Measurements from ENCODE around the gene CDC42. TPM values are rescaled to one million over a fixed set of nuclear protein-coding genes. Genes with fewer than 3 reads are reported as not detected.
"Not testable (repeated sequence)": the region's sequence is repeated elsewhere in the genome, so short reads cannot be mapped to it uniquely, and the experiment has no call there.

Gene CDC42
- total RNA-seq, 2 experiments from 2014 or later = 318 to 322 TPM

DNA sequence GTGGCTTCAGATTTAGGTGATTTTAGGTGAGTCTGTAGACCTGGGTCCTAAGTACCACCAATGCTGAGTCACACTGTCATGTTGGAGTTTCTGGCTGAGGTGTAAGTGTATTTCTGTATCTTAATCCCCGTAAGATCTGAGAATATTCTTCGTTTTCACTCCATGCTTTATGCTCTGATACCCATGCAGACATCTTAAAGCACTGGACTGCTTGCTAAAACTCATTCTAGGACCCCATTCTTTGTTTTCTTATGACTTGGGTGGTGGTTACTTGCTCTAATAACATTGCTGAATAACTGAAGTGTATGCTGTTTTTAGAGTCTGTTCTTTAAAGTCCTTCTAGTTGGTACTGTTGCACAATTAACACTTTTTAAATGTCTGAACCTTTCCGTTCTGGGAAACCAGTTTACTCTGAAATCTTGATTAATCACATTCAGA is 36.6 kb downstream of the CDC42 start:
- peak; percentile 47 for DNase-seq
- H3K9me3 Mint-ChIP-seq = no peaks in the 10 kb centered on the region
- H3K4me1 Mint-ChIP-seq (ENCODE audit: low read depth) = peaks cover 91% of the 10 kb centered on the region
- H3K4me3 Mint-ChIP-seq = peak overlapping the region; percentile 6
- intact Hi-C loops (cut with micrococcal nuclease) = loop anchor here (2.0 kb wide), 2 partner anchors 16 kb away; no protein-coding TSS in a partner anchor
- peak overlapping the region; percentile 77 for H3K27ac Mint-ChIP-seq
- no peaks in the 10 kb centered on the region for H3K27me3 Mint-ChIP-seq (ENCODE audit: low read depth)
- peaks cover 44% of the 10 kb centered on the region for H3K36me3 Mint-ChIP-seq (ENCODE audit: low read depth)
- CTCF ChIA-PET = no interaction called here

DNA sequence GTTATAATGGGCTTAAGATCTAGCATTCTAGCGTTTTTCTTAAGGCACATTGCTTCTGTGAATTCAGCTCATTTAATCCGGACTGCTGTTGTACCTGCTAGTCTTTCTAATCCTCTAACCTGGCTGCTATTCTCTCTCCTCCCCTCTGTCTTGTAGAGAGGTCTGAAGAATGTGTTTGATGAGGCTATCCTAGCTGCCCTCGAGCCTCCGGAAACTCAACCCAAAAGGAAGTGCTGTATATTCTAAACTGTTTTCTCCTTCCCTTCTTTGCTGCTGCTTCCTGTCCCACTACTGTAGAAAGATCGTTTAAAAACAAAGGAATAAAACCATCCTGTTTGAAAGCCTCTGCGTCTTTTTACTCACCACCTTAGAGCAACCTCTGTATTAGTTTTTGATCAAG is 37.3 kb downstream of the CDC42 start:
- peaks cover 42% of the 10 kb centered on the region for H3K36me3 Mint-ChIP-seq (ENCODE audit: low read depth)
- H3K4me3 Mint-ChIP-seq = peak overlapping the region; percentile 38
- peak overlapping the region; percentile 77 for H3K27ac Mint-ChIP-seq
- CTCF ChIA-PET = interaction anchor here (1.5 to 1.8 kb wide), 2 partner anchors 13 to 39 kb away, joined by 3 to 4 read pairs; no protein-coding TSS in a partner anchor
- peaks cover 89% of the 10 kb centered on the region for H3K4me1 Mint-ChIP-seq (ENCODE audit: low read depth)
- H3K9me3 Mint-ChIP-seq = no peaks in the 10 kb centered on the region
- intact Hi-C loops (cut with micrococcal nuclease) = loop anchor here (2.0 kb wide), 2 partner anchors 15 to 17 kb away; no protein-coding TSS in a partner anchor
- DNase-seq = no peak
- no peaks in the 10 kb centered on the region for H3K27me3 Mint-ChIP-seq (ENCODE audit: low read depth)

DNA sequence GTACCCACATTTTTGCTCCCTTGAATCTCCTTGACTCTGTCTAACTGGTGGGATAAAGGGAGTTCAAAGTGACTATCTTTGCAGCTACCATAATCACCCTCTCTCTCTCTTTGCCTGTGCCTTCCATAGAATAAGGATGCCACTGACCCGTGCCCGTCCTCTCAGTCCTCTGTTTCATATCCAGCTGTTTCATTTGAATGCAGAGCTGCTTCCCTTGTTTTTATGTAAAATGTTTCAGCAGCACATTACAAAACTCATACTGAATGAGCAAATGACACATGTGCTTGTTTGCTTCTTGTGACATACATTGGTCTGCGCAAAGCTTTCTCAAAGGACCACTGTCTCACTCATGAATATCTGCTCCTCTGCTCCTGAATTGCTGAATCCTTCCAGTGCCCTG is 38.4 kb downstream of the CDC42 start:
- CTCF ChIA-PET = interaction anchor here (1.4 to 1.8 kb wide), 3 partner anchors 8 to 40 kb away, joined by 3 to 6 read pairs (median 4); no protein-coding TSS in a partner anchor
- no peak for DNase-seq
- Mint-ChIP-seq H3K27me3 (ENCODE audit: low read depth) (no peaks in the 10 kb centered on the region), H3K4me3 (no peak overlapping the region), H3K36me3 (ENCODE audit: low read depth) (peaks cover 43% of the 10 kb centered on the region), H3K27ac (peak overlapping the region; percentile 58), H3K9me3 (no peaks in the 10 kb centered on the region), H3K4me1 (ENCODE audit: low read depth) (peaks cover 81% of the 10 kb centered on the region)
- intact Hi-C loops (cut with micrococcal nuclease) = no loop called here

DNA sequence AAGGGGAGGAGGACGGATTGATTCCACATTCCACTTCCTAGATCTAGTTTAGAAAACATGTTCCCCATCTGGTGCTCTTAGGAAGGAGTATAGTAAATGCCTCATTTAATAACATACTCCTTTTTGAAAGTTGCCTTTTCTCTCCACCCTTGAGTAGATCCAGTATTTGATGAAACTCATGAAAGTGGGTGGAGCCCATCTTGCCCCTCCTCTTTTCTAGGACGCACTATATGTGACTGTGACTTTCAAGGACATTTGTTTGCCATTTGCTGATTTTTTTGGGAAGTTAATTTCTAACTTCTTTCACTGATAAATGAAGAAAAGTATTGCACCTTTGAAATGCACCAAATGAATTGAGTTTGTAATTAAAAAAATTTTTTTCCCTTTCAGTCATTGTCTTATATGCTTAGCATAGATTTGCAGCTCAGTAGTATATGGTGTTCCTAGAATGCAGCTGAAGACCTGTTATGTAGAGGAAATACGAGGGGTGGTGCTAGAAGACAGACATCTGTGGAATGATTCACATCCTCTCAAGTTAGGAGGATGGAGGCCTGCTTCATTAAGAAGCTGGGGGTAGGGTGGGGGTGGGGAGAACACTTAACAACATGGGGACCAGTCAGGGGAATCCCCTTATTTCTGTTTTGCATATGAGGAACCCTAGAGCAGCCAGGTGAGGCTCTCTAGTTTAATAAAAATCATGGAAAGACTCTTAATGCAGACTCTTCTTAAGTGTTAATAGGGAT is 39.7 kb downstream of the CDC42 start:
- Mint-ChIP-seq H3K4me1 (ENCODE audit: low read depth) (peaks cover 75% of the 10 kb centered on the region), H3K27ac (peak overlapping the region; percentile 65), H3K36me3 (ENCODE audit: low read depth) (peaks cover 38% of the 10 kb centered on the region)
- DNase-seq = peak; percentile 84
- H3K4me3 Mint-ChIP-seq; H3K27me3 Mint-ChIP-seq (ENCODE audit: low read depth); H3K9me3 Mint-ChIP-seq: not testable (repeated sequence)
- intact Hi-C loops (cut with micrococcal nuclease) = loop anchor here (1.0 kb wide), 4 partner anchors 13 to 73 kb away; no protein-coding TSS in a partner anchor
- CTCF ChIA-PET = interaction anchor here (0.6 to 2.7 kb wide), 7 partner anchors 10 to 187 kb away, joined by 3 to 16 read pairs (median 3); partner anchors contain the start of gene CDC42

DNA sequence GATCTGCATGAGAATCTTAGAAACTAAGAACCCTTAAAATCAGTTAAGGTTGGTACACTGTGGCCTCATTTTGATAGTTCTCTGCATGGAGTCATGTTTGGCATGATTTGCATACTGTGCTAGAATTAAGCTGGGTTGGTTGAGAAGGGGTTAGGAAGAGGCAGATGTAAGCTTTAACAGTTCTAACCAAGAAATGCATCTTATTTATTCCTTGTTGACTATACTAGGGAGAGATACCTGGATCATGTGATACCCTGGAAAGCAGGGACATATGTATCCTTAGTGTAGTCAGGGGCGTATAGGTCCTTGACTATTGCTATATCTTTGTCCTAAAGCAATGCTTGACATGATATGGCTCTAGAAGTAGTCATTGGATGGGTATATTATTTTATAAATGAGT is 41.0 kb downstream of the CDC42 start:
- Mint-ChIP-seq H3K9me3 (no peaks in the 10 kb centered on the region), H3K4me1 (ENCODE audit: low read depth) (peaks cover 71% of the 10 kb centered on the region), H3K4me3 (no peak overlapping the region), H3K36me3 (ENCODE audit: low read depth) (peaks cover 43% of the 10 kb centered on the region), H3K27ac (no peak overlapping the region), H3K27me3 (ENCODE audit: low read depth) (no peaks in the 10 kb centered on the region)
- intact Hi-C loops (cut with micrococcal nuclease) = no loop called here
- no peak for DNase-seq
- CTCF ChIA-PET = interaction anchor here (1.3 to 2.7 kb wide), 5 partner anchors 9 to 69 kb away, joined by 3 to 16 read pairs (median 8); no protein-coding TSS in a partner anchor

DNA sequence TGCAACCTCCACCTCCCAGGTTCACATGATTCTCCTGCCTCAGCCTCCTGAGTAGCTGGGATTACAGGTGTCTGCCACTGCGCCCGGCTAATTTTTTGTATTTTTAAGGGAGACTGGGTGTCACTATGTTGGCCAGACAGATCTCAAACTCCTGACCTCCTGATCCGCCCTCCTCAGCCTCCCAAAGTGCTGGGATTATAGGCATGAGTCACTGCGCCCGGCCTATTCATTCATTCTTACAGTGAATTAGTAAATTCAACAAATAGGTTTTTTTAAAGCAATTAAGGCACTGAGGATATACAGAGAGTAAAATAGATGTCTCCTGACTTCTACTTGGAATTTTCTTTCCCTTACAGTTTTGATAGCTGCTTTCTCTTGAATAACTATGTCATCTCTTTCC is 43.5 kb downstream of the CDC42 start:
- intact Hi-C loops (cut with micrococcal nuclease) = no loop called here
- Mint-ChIP-seq H3K36me3 (ENCODE audit: low read depth) (peaks cover 33% of the 10 kb centered on the region), H3K9me3 (no peaks in the 10 kb centered on the region), H3K27ac (no peak overlapping the region), H3K4me3 (no peak overlapping the region), H3K27me3 (ENCODE audit: low read depth) (no peaks in the 10 kb centered on the region), H3K4me1 (ENCODE audit: low read depth) (peaks cover 68% of the 10 kb centered on the region)
- CTCF ChIA-PET = interaction anchor here (0.5 kb wide), 1 partner anchor 76 kb away, joined by 5 read pairs; no protein-coding TSS in a partner anchor
- no peak for DNase-seq

DNA sequence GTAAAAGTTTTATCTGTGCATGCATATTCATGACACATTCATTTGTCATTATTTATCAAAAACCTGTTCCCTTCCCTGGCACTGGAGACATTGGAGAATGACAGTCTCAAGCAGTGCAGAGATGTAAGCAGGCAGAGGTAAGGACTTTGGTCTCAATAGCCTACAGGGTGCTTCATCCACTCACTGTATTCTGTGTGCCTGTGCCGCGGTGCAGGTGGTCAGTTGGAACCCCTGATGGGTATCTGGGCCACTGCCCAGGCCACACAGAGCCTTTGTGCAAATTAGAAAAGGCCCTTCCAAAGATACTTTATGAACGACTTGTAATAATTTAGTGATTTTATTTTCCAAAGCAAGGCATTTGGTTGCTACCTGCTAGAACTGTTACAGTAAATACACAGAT is 44.0 kb downstream of the CDC42 start:
- Mint-ChIP-seq H3K27me3 (ENCODE audit: low read depth) (no peaks in the 10 kb centered on the region), H3K4me1 (ENCODE audit: low read depth) (peaks cover 68% of the 10 kb centered on the region), H3K27ac (no peak overlapping the region), H3K9me3 (no peaks in the 10 kb centered on the region), H3K4me3 (no peak overlapping the region), H3K36me3 (ENCODE audit: low read depth) (peaks cover 31% of the 10 kb centered on the region)
- intact Hi-C loops (cut with micrococcal nuclease) = no loop called here
- CTCF ChIA-PET = no interaction called here
- DNase-seq = no peak

DNA sequence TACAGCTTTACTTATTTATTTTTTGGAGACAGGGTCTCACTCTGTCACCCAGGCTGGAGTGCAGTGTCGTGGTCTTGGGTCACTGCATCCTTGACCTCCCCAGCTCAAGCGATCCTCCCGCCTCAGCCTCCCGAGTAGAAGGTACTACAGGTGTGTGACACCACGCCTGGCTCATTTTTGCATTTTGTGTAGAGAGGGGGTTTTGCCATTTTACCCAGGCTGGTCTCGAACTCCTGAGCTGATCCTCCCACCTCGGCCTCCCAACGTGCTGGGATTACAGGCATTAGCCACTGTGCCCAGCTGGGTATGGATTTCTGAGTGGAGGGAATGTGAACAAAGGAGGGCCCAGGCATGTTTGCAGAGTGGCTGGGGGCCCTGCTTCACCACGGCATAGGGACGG is 46.2 kb downstream of the CDC42 start:
- H3K27ac Mint-ChIP-seq = no peak overlapping the region
- H3K27me3 Mint-ChIP-seq (ENCODE audit: low read depth) = no peaks in the 10 kb centered on the region
- intact Hi-C loops (cut with micrococcal nuclease) = no loop called here
- peaks cover 30% of the 10 kb centered on the region for H3K36me3 Mint-ChIP-seq (ENCODE audit: low read depth)
- H3K4me3 Mint-ChIP-seq = no peak overlapping the region
- H3K9me3 Mint-ChIP-seq = peaks cover under 1% of the 10 kb centered on the region
- CTCF ChIA-PET = interaction anchor here (0.7 to 1.6 kb wide), 5 partner anchors 8 to 77 kb away, joined by 3 to 6 read pairs (median 4); no protein-coding TSS in a partner anchor
- peaks cover 66% of the 10 kb centered on the region for H3K4me1 Mint-ChIP-seq (ENCODE audit: low read depth)
- DNase-seq = no peak

DNA sequence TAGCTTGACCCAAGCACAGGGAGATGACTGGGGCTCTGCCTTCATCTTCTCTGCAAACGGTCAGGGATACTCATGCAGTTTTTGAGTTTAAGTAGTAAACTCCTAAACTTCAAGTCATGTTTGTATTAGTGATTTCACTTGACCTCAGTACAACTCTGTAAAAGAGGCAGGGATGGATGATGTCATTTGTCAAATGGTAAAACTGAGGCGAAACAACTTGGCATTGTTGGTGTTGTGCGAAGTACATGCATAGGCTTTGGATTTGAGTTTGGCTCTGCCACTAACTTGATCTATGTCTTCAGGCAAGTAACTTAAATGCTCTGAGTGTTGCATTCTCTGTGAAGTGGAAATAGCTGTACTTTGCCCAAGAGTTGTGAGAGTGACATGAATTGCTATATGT is 47.7 kb downstream of the CDC42 start:
- Mint-ChIP-seq H3K4me1 (ENCODE audit: low read depth) (peaks cover 71% of the 10 kb centered on the region), H3K27me3 (ENCODE audit: low read depth) (no peaks in the 10 kb centered on the region), H3K27ac (peak overlapping the region; percentile 28), H3K4me3 (no peak overlapping the region), H3K9me3 (peaks cover 3% of the 10 kb centered on the region), H3K36me3 (ENCODE audit: low read depth) (peaks cover 34% of the 10 kb centered on the region)
- intact Hi-C loops (cut with micrococcal nuclease) = no loop called here
- CTCF ChIA-PET = interaction anchor here (1.2 to 1.6 kb wide), 2 partner anchors 9 to 10 kb away, joined by 4 to 6 read pairs; no protein-coding TSS in a partner anchor
- no peak for DNase-seq

DNA sequence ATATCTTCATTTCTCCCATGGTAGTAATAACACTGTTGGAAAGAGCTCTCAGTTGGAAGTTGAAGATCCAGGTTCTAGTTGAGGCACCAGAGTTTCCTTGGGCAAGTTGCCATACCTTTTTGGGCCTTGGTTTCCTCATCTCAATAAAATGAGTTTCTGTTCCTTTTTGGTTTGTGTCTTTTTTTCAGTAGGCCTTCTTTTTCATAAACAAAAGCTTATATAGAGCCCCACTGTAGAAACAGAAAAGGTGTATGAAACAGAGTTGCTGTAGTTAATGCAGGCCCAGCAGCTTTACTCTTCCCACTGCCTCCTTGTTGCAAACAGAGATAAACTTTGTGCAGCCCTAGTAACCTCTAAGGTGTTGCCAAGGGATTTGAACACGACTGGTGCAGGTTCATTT is 48.7 kb downstream of the CDC42 start:
- H3K9me3 Mint-ChIP-seq = peaks cover 3% of the 10 kb centered on the region

DNA sequence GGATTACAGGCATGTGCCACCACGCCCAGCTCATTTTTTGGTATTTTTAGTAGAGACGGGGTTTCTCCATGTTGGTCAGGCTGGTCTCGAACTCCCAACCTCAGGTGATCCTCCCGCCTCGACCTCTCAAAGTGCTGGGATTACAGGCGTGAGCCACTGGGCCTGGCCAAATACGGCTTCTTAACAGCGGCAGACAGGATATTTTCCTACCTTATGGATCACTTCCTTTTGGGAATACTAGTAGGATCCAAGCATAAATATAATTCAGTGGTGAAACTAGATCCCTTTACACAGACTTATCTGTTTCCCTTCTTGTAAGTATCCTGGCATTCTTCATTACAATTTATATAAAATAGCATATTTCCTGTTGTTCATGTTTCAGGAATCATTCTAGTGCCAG is 49.5 kb downstream of the CDC42 start:
- H3K4me1 Mint-ChIP-seq (ENCODE audit: low read depth) = peaks cover 79% of the 10 kb centered on the region
- intact Hi-C loops (cut with micrococcal nuclease) = no loop called here
- H3K27ac Mint-ChIP-seq = no peak overlapping the region
- H3K9me3 Mint-ChIP-seq = peaks cover 3% of the 10 kb centered on the region
- no peak overlapping the region for H3K4me3 Mint-ChIP-seq
- peaks cover 38% of the 10 kb centered on the region for H3K36me3 Mint-ChIP-seq (ENCODE audit: low read depth)
- no peaks in the 10 kb centered on the region for H3K27me3 Mint-ChIP-seq (ENCODE audit: low read depth)
- no peak for DNase-seq
- CTCF ChIA-PET = interaction anchor here (1.2 to 2.6 kb wide), 2 partner anchors 9 to 10 kb away, joined by 3 to 8 read pairs; no protein-coding TSS in a partner anchor

More for the DNA sequence above, 48.7 kb downstream of the CDC42 start:
- intact Hi-C loops (cut with micrococcal nuclease) = no loop called here
- Mint-ChIP-seq H3K27me3 (ENCODE audit: low read depth) (no peaks in the 10 kb centered on the region), H3K4me3 (no peak overlapping the region), H3K36me3 (ENCODE audit: low read depth) (peaks cover 40% of the 10 kb centered on the region), H3K27ac (peak overlapping the region; percentile 28), H3K4me1 (ENCODE audit: low read depth) (peaks cover 79% of the 10 kb centered on the region)
- CTCF ChIA-PET = interaction anchor here (0.6 to 2.6 kb wide), 3 partner anchors 8 to 353 kb away, joined by 3 to 8 read pairs (median 3); no protein-coding TSS in a partner anchor
- no peak for DNase-seq

DNA sequence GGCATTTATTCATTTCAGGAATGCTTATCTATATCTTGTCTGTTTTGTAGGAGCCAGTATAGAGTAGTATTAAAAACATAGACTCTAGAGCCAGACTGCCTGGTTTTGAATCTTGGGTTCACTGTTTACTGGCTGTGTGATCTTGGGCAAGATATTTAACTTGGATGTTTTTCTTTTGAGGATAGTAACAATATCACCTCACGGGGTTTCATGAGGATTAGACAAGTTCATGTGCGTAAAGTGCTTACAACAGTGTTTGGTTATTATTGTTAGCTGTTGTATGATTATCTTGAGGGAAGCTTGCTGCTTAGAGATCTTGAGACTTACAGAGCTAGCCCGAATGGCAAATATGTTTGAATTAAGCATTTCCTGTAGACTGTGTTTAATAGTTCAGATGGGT is 50.2 kb downstream of the CDC42 start:
- no peak for DNase-seq
- H3K9me3 Mint-ChIP-seq = peaks cover 3% of the 10 kb centered on the region
- H3K27ac Mint-ChIP-seq = peak overlapping the region; percentile 30
- CTCF ChIA-PET = interaction anchor here (1.3 to 2.6 kb wide), 3 partner anchors 10 to 78 kb away, joined by 3 to 8 read pairs (median 4); no protein-coding TSS in a partner anchor
- no peaks in the 10 kb centered on the region for H3K27me3 Mint-ChIP-seq (ENCODE audit: low read depth)
- peaks cover 74% of the 10 kb centered on the region for H3K4me1 Mint-ChIP-seq (ENCODE audit: low read depth)
- peaks cover 34% of the 10 kb centered on the region for H3K36me3 Mint-ChIP-seq (ENCODE audit: low read depth)
- intact Hi-C loops (cut with micrococcal nuclease) = no loop called here
- H3K4me3 Mint-ChIP-seq = no peak overlapping the region

Data from activated naive CD4-positive, alpha-beta T cell treated with anti-CD3 and anti-CD28 coated beads for 36 hours (primary cell).